Gastrocnemius medialis (tissue), 4 donors: ENCODE measurements around the gene MEG3.

Experiments used
- POLR2A ChIP-seq, 2 donors: fragments of 450-650 bp; IDR thresholded peaks; one replicate each; pipeline ENCODE4 v1.6.1; 2017; ENCODE audit warnings: antibody characterized with exemption in 2 of 2, mild to moderate bottlenecking in 2 of 2, moderate library complexity in 2 of 2
- TF ChIP-seq, protein P1 (sequence below), 5 experiments: fragments of 450-650 bp in 3 of 5; fragments of 200-600 bp in 2 of 5; sonication (generic) in 2 of 5; IDR thresholded peaks in 4 of 5; conservative IDR thresholded peaks in 1 of 5; 1 replicate in 4 of 5; 2 replicates in 1 of 5; pipeline ENCODE4 v1.5.1; 2016 to 2019; ENCODE audit warnings: antibody characterized with exemption in 5 of 5, mild to moderate bottlenecking in 3 of 5, moderate library complexity in 3 of 5

GRCh38 chr14:100893760-100894159, 67.8 kb downstream of the MEG3 start:
- TF ChIP-seq, protein P1, sequence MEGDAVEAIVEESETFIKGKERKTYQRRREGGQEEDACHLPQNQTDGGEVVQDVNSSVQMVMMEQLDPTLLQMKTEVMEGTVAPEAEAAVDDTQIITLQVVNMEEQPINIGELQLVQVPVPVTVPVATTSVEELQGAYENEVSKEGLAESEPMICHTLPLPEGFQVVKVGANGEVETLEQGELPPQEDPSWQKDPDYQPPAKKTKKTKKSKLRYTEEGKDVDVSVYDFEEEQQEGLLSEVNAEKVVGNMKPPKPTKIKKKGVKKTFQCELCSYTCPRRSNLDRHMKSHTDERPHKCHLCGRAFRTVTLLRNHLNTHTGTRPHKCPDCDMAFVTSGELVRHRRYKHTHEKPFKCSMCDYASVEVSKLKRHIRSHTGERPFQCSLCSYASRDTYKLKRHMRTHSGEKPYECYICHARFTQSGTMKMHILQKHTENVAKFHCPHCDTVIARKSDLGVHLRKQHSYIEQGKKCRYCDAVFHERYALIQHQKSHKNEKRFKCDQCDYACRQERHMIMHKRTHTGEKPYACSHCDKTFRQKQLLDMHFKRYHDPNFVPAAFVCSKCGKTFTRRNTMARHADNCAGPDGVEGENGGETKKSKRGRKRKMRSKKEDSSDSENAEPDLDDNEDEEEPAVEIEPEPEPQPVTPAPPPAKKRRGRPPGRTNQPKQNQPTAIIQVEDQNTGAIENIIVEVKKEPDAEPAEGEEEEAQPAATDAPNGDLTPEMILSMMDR (IDR thresholded peaks at IDR 0.05 in 4 of 5, conservative IDR thresholded peaks at IDR 0.05 in 1 of 5): no peak
- TF ChIP-seq POLR2A (IDR thresholded peaks at IDR 0.05): no peak
